Uterus (tissue), 4 donors: ENCODE data around the gene POU2F3. TPM values are rescaled to one million over a fixed set of nuclear protein-coding genes. Genes with fewer than 3 reads are reported as not detected.
A peak's percentile ranks its signal among the peaks of the same experiment; 100 is the strongest.

Experiments
- DNase-seq, 2 donors: peaks; one replicate each; pipeline ENCODE4 v3.0.0-alpha.2; 2019 to 2020
- H3K27ac ChIP-seq, 2 donors: fragments of 200-600 bp; sonication (generic); 1 replicate in 1 of 2; 2 replicates in 1 of 2; pipeline ENCODE4 v1.5.1; 2016 to 2018
- H3K27me3 ChIP-seq, 2 donors: fragments of 200-600 bp; sonication (generic); one replicate each; pipeline ENCODE4 v1.5.1; 2018 to 2019; ENCODE audit warnings: control low read depth in 1 of 2
- H3K36me3 ChIP-seq, 2 donors: fragments of 200-600 bp; sonication (generic); one replicate each; pipeline ENCODE4 v1.5.1; 2019; ENCODE audit warnings: control low read depth in 1 of 2
- H3K4me1 ChIP-seq, 2 donors: fragments of 200-600 bp; sonication (generic); one replicate each; pipeline ENCODE4 v1.5.1; 2018 to 2019; ENCODE audit warnings: control low read depth in 1 of 2
- H3K4me3 ChIP-seq, 2 donors: fragments of 200-600 bp; sonication (generic); 1 replicate in 1 of 2; 2 replicates in 1 of 2; pipeline ENCODE4 v1.5.1; 2018 to 2019; ENCODE audit warnings: mild to moderate bottlenecking in 1 of 2
- H3K9me3 ChIP-seq, 2 donors: fragments of 200-600 bp; sonication (generic); one replicate each; pipeline ENCODE4 v1.5.1; 2019; ENCODE audit warnings: control low read depth in 1 of 2
- CTCF ChIP-seq, 4 experiments: fragments of 200-600 bp in 2 of 4; fragments of 450-650 bp in 2 of 4; sonication (generic) in 2 of 4; IDR thresholded peaks; one replicate each; pipeline ENCODE4 v1.5.1; 2016 to 2019; ENCODE audit warnings: antibody characterized with exemption in 4 of 4, mild to moderate bottlenecking in 2 of 4, moderate library complexity in 1 of 4
- POLR2A ChIP-seq, 2 donors: fragments of 450-650 bp; IDR thresholded peaks; one replicate each; pipeline ENCODE4 v1.6.1; 2016; ENCODE audit warnings: antibody characterized with exemption in 2 of 2, mild to moderate bottlenecking in 1 of 2, moderate library complexity in 1 of 2
- intact Hi-C: fragments of 100-400 bp; cut with DNase I; formaldehyde crosslinking; loops from one replicate; pipeline ENCODE4 v1.15.1; 2023; ENCODE audit warnings: low total_unique reads
- total RNA-seq, 4 donors: library from RNA; depleted of rRNA in 3 of 4; stranded (reverse); fragments of >200 nt in 3 of 4; gene quantifications; one replicate each; pipeline versions ENCODE4 v1.1.0 to v1.2.4, GENCODE V29; 2014 to 2023
- donor health status: DM: yes; HTN: yes; CAD: no.

POU2F3 gene
- total RNA-seq, 4 donors from 2014 or later, result 0.85 TPM; not detected in 3

GRCh38 chr11:120198787-120199469, 41.0 kb upstream of the POU2F3 start:
- intact Hi-C loops, result no loop called here
- Histone ChIP-seq H3K4me3 (no peak overlapping the region), H3K9me3 (no peaks in the 10 kb centered on the region), H3K4me1 (no peaks in the 10 kb centered on the region), H3K27ac (peak overlapping the region in 1 of 2 donors; percentile 26), H3K36me3 (no peaks in the 10 kb centered on the region), H3K27me3 (no peaks in the 10 kb centered on the region)
- TF ChIP-seq CTCF (IDR thresholded peaks at IDR 0.05) (no peak), POLR2A (IDR thresholded peaks at IDR 0.05) (no peak)
- DNase-seq, result no peak

- no peak for DNase-seq
- TF ChIP-seq POLR2A (IDR thresholded peaks at IDR 0.05) (no peak), CTCF (IDR thresholded peaks at IDR 0.05) (no peak)
- no peaks in the 10 kb centered on the region for H3K36me3 ChIP-seq
- intact Hi-C loops, result no loop called here
- no peak overlapping the region for H3K4me3 ChIP-seq
- H3K9me3 ChIP-seq, result no peaks in the 10 kb centered on the region
- H3K27ac ChIP-seq, result no peak overlapping the region
- no peaks in the 10 kb centered on the region for H3K27me3 ChIP-seq
- no peaks in the 10 kb centered on the region for H3K4me1 ChIP-seq
Observed at GRCh38 chr11:120199613-120200012, 40.3 kb upstream of the POU2F3 start.

- no peak for TF ChIP-seq POLR2A (IDR thresholded peaks at IDR 0.05)
- no peak for TF ChIP-seq CTCF (IDR thresholded peaks at IDR 0.05)
- intact Hi-C loops, result no loop called here
- Histone ChIP-seq H3K9me3 (no peaks in the 10 kb centered on the region), H3K27ac (no peak overlapping the region), H3K4me1 (no peaks in the 10 kb centered on the region), H3K36me3 (no peaks in the 10 kb centered on the region), H3K27me3 (no peaks in the 10 kb centered on the region), H3K4me3 (no peak overlapping the region)
- DNase-seq, result no peak
Observed at GRCh38 chr11:120200677-120201076, 39.3 kb upstream of the POU2F3 start.

- Histone ChIP-seq H3K27me3 (no peaks in the 10 kb centered on the region), H3K27ac (no peak overlapping the region), H3K9me3 (no peaks in the 10 kb centered on the region), H3K36me3 (no peaks in the 10 kb centered on the region), H3K4me1 (no peaks in the 10 kb centered on the region), H3K4me3 (no peak overlapping the region)
- TF ChIP-seq CTCF (IDR thresholded peaks at IDR 0.05) (no peak), POLR2A (IDR thresholded peaks at IDR 0.05) (no peak)
- intact Hi-C loops, result no loop called here
- no peak for DNase-seq
Observed at GRCh38 chr11:120201653-120202052, 38.3 kb upstream of the POU2F3 start.

- H3K9me3 ChIP-seq, result no peaks in the 10 kb centered on the region
- no peaks in the 10 kb centered on the region for H3K36me3 ChIP-seq
- H3K27me3 ChIP-seq, result no peaks in the 10 kb centered on the region
- no peak overlapping the region for H3K4me3 ChIP-seq
- intact Hi-C loops, result no loop called here
- TF ChIP-seq CTCF (IDR thresholded peaks at IDR 0.05), result no peak
- TF ChIP-seq POLR2A (IDR thresholded peaks at IDR 0.05), result no peak
- no peaks in the 10 kb centered on the region for H3K4me1 ChIP-seq
- no peak for DNase-seq
- H3K27ac ChIP-seq, result peak overlapping the region; percentile 40 to 62
Observed at GRCh38 chr11:120203626-120204025, 36.3 kb upstream of the POU2F3 start.
